GM19397 (cell line): ENCODE data around the gene RNPS1.
A peak's percentile ranks its signal among the peaks of the same experiment; 100 is the strongest.
"Not testable (repeated sequence)": the region's sequence is repeated elsewhere in the genome, so short reads cannot be mapped to it uniquely, and the experiment has no call there.

Experiments used
- ATAC-seq: cut with Tn5 transposase; IDR thresholded peaks from one replicate; pipeline ENCODE4 v1.9.1; 2021; ENCODE audit warnings: mild to moderate bottlenecking, moderate library complexity; ENCODE audit not compliant: unreplicated experiment

Gene RNPS1

DNA sequence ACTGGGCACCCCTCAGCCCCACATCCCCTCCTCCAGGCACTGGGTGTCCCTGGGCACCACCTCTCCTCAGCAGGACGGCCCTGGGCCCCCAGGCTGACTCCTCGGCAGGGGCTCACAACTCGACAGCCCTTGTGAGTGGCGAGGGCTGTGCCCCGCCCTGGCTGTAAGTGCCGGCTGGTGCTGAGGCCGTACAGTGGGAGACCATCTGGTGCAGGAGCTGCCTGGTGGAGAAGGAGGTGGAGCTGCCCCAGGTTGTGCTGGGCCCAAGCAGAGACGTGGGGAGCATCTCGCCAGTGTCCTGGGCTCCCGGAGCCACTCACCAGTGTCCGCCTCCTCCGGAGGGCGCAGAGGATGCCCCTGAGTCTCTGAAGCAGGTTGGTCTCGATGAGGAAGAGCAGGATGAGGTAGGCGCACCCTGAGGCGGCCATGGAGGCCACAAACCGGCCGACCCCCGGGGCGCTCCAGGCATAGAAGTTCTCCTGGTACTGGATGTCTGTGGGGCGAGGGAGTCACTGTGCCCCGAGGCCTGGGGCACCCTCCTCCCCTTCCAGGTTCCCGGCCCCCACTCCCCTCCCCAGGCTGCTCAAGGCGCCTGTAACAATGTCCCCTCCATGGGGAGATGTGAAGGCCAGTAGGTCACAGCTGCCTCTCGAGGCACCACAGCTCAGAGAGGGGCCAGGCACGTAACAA, 15.1 kb upstream of the RNPS1 start:
- ATAC-seq, result no peak

DNA sequence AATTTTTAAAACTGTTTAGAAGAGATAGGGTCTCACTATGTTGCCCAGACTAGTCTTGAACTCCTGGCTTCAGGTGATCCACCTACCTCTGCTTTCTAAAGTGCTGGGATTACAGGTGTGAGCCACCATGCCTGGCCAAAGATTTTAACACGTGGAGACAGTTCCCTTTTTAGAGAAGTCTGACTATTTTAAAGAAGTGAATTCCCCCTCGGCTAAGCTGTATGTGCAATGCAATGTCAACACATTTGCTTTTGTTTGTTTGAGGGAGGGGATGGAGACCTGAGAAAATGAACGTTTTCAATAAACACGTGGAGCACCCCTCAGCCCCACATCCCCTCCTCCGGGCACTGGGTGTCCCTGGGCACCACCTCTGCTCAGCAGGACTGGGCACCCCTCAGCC, 14.3 kb upstream of the RNPS1 start:
- no peak for ATAC-seq

DNA sequence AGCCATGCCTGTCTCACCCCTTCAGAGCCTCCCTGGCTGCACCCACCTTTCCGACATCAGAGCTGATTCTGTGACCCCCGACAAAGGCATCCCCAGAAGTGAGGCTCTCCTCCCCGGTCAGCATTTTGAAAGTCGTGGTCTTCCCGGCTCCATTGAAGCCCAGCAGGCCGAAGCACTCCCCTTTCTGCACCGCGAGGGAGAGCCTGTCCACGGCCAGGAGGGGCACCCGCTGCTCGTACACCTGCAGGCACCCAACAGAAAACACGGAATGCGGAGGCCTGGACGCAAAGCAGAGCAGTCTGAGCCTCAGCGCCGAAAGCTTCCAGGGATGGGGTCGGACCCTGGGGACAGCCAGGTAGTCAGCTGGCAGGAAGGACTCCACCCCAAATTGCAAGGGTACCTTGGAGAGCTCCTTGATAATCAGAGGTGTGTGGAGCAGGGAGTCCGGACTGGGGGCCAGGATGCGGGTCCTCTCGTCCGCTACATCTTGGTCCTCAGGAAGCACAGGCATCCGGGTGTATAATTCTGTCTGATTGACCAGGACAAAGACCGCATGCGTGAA, 13.1 kb upstream of the RNPS1 start:
- ATAC-seq, result no peak

DNA sequence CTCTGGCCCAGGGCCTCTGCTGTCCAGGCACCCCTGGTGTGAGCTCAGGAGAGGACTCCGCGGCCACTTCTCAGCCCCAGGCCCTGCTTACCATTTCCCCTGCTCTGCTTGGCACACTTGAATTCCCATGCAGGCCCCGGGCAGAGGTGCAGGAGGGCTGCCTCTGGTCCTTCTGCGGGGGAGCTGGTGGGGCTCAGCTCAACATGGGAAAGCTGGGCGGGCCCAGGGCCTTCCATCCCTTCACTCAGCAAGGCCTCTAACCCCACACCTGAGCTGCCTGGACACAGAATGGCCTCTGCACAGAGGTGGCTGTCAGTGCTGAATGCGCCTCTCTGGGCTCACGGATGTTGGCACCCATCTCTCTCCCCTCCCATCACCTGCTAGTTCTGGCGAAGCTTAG, 12.5 kb upstream of the RNPS1 start:
- no peak for ATAC-seq

DNA sequence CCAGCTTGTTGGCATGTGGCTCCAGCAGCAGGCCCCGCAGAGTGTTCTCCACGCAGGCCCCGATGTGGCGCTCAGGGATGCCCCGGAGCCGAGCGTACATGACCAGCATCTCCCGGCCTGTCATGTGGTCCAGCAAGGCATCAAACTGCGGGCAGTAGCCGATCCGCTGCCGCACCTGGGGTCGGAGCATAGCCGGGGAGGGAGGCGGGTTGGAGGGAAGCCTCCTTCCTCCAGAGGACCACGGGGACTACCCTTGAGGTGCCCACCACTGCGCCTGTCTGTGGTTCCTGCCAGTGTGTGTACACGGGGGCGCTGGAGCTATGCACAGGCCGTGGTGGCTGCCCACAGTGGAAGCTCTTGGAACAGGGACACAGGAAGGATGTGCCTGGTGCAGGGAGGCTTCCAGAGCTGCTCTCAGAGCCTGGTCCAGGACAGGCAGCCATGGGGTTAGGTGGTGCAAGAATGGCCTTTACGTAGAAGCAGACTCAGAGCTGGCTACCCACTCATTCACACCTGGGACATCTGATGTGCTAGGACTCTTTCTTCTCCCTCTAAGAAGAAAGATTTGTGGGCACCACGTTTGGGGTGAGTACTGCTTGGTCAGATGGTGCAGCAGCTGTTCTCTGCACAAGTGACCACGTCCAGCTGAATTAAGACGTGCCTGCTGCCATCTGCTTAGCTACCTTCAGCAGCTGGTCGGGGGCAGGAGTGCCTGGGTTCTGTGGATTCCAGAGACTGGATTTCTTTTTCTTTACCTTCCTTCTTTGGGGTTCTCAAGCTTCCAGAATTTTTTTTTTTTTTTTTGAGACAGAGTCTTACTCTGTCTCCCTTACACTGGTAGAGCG, 11.3 kb upstream of the RNPS1 start:
- ATAC-seq, result no peak

DNA sequence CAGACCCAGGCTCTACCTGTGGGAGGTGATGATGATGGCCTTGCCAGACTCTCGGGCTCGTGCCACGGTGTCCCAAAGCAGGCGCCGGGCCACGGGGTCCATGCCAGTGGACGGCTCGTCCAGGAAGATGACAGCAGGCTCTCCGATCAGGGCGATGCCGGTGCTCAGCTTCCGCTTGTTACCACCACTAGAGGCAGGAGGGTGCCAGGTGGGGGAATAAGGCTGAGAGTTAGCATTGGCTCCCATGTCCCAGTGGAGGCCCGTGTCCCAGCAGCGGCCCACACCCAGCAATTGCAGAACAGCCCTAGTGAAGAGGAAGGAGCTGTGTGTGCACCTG, 10.3 kb upstream of the RNPS1 start:
- no peak for ATAC-seq

DNA sequence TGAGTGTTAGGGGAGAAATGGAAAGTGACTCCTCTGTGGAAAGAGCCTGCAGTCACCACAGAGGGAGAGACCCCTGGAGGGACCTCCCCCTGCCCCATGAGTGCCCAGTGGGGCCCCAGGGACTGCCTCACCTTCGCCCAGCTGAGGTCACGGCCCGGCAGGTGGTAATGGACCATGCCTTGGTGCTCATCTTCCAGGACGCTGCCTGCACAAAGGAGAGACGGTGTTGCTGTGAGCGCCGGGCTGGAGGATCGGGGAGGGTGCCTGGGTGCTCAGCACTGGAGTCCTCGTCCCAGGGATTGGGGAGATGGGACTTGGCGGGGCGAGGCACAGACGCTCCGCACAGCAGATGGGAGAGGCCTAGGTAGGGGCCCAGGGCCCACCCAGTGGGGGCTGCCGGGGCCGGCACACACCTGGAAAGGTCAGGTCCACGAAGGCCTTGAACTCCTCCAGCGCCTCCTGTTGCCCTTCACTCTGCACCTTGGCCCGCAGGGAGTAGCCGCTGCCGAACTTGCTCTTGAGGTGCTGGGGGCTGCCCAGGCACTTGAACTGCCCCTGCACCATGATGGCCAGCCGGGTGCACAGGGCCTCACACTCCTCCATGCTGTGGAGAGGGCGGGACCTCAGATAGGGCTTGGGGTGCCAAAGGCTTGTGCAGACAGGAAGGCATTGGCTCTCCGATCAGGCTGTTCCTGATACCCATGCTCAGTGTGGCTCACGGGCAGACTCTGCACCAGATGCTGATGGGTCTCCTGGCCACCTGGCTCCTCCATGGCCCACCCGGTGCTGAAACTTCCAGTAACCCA, 9.7 kb upstream of the RNPS1 start:
- no peak for ATAC-seq

DNA sequence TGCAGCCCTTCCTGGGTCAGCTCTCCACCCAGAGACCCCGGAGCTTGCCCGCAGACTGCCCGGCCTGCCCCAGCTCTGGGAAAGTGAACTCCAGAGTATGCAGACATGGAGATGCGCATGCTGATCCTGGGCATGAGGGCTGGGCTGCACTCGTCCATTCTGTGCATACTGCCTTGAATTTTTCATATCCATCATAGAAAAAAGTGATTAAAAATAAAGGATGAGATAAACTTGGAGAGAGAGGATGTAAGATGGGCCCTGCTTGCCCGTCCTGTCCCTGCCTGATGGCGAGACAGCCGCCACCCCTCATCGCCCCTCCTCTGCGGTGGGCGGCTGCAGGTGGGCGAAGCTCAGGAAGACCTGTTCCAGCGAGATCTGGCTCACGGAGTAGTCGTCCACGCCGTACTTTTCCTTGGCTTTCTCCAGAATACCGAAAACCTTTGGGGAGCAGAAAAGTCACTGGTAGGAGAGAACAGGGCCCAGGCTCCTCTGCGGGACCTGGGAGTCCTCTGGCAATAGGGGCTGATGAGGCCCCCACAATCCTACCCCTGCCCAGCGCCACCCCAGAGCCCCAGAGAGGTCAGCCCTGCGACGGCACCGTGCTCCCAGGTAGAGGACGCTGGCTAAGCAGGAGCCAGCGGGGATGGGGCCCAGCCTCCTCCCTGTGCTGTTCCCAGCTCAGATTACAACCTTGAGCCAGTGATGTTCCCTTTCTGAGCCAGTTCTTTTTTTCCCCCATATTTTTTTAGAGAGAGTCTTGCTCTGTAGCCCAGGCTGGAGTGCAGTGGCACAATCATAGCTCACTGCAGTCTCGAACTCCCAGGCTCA, 8.7 kb upstream of the RNPS1 start:
- no peak for ATAC-seq

DNA sequence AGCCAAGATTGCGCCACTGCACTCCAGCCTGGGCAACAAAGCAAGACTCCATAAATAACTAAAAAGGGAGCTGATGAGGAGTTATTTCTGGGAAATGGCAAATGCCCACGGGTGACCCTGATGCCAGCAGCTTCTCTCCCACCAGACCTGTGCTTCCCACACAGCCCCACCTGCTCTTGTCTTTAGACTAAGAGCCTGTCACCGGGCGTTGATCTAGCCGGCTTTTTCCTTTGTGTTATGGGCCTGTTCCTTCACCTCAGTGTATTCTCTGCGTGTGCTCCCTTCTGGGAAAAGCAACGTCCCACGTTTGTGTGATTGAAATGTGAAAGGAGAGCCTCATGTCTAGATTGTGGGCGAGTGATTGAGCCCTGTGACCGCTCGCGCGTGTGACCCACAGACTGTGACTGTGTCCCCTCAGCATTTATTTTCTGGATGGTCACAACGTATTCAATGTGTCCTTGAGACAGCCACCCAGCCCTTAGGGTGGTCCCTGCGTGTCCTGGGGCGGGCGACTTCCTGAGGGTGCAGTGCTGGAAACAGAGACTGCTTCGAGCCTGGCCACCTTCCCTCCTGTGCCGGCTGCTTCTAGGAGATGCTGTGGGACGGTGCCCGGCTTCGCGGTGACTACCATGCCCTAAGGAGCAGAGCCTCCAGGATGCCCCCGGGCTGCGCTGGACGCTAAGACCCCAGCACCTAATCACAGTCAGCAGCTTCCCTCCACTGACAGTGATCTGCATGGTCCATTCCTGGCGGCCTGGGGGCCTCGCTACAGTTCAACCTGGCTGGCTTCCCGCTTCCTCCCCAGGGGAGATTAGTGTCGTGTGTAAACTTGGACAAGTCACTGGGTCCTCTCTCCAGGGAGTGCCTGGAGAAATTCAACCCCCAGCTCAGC, 7.8 kb upstream of the RNPS1 start:
- no peak for ATAC-seq

DNA sequence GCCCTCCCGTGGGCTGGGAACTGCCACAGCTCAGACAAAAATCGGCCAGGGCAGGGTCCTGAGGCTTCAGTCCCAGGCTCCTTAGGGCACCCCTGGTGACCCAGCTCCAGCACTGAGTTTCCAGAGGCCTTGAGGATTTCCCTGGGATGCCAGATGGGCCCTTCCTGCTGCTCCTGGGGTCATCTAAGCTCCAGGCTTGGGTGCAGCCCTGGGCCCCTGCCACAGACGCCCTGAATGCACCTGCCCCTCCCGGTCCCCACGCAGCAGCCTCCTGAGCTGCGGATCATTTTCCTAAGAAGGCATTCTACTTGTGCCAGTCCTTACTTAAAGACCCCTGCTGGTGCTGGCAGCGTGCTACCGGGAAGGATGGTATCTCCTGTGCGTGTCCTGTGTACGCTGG, 6.0 kb upstream of the RNPS1 start:
- ATAC-seq, result no peak

DNA sequence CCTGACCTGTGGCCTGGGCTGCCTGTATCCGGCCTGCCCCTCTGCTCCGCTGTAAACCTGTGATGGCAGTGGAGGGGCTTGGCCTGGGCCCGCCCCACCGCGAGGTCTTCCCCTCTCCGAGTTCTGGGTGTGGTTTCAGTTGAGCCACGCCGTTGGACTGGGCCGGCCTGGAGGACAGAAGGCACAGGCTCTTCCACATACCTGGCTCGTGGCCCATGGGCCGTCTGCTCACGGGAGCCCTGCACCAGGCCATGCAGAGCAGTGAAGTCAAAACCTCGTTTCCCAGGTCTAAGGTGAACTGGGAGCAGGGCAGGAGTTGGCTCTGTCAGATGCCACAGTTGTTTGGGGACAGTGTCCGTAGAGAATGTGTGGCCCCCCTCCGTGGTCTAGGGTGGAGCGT, 5.6 kb upstream of the RNPS1 start:
- ATAC-seq, result no peak

DNA sequence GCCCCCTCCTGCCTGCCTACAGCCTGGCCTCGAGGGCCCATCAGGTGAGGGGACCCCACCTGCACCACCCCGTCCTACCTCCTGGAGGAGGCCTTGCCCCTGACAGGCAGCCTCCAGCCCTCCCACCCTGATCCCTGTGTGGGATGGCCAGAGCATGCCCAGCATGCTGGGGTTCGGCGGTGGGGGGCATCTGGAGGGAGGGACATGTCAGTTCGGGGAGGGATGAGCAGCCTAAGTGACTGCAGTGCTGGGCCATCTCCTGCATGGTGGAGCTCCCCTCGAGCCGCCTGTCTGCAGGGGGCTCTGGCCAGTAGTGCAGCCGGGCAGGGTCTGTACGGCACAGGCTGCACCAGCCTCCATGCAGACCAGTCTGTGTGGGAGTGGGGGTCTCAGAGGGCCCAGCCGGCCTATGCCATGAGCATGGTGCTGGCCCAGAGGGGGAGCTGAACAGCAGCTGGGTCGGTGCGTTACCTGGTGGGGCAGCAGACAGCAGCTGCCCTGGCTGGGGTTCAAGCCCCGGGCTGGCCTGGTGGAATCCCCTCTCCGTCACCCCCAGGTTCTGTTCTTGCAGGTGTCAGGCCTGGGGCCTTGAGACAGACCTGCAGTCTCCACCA, 4.0 kb upstream of the RNPS1 start:
- ATAC-seq, result no peak

DNA sequence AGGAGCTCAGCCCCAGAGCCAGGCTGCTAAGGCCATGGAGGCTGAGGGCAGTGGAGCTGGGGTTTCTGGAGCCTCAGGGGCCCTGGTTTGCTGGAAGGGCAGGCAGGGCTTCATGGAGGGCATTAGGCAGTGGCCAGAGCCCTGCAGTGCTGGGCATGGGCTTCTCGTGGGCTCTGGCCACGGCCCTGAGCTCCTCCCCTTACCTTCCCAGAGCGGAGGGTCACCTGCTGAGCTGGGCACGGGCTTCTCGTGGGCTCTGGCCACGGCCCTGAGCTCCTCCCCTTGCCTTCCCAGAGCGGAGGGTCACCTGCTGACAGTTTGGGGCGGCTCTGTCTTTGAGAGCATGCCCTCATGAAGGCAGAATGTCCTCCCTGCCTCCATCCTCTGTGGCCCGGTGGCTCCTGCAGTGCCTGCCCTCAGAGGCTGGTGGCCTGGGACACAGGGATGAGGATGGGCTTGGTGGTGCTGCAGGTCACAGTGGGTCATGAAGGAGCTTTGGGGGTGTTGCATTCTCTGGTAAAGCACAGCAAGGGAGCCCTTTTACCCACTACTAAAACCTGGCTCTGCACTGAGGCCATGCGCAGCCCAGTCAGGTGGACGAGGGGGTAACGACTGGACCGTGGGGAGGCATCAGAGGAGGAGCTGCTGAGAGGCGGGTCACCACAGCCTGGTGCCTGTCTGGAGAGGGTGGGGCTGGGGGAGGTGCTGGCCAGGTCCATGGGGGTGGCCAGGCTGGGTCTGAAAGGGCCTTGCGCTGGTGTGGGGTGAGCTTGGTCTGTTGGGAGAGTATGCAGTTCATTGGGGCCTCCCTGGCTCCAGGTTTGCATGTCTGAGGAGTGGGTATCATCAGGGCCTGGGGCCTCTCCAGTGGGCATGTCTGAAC, 2.9 kb upstream of the RNPS1 start:
- no peak for ATAC-seq

DNA sequence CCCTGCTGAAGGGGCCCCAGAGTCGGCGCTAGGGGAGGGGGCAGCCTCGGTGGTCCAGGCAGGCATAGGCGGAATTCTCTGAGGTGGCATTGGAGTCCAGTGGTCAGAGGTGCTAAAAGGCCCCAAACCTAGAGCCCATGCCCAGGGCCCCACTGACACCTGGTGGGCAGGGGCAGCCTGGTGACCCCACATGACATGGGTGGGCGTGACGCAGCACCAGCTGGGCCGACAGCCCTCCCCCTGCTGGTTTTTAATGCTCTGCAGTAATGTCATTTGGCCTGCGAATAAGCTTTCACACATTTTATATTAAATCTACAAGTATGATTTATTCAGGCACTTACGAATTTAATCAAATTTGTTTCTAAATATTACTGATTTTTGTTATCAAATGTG, 2.1 kb upstream of the RNPS1 start:
- no peak for ATAC-seq

DNA sequence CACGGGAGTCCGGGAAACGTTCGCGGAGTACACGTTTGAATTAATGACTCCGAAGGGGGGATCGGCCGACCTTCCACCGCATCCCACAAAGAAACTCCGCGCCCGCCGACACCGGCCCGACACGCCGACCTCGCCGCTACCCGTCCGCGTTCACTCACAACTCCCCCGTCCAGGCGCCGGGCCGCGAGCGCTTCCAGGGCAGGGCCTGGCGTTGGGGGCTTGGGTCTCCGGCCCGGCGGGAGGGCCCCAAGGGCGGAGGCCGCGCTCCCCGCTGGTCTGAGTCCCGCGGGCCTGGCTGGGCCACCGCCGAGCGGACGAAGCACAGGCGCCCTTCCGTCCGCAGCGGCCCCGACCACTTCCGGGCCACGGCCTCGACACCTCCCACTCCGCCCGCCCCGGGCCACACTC, 417 bp downstream of the RNPS1 start:
- peak; percentile 54 for ATAC-seq

DNA sequence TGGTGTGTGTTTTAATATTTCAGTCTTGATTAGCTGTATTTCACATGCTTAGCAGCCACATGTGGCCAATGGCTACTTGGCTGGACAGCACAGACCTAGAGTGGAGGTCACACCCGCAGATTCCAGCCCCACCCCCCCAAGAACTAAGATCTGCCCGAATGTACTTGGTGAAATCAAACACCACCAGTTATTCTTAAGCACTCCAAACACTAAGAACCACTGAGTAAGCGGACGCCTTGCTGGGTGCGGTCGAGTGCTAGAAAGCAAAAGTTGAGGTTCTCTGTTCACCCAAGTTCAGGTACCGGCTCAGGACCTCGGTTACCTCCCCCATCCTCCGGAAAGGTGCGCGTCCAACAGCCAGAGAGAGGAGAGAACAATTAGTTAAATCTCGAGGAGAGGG, 1.0 kb downstream of the RNPS1 start:
- not testable (repeated sequence) for ATAC-seq

DNA sequence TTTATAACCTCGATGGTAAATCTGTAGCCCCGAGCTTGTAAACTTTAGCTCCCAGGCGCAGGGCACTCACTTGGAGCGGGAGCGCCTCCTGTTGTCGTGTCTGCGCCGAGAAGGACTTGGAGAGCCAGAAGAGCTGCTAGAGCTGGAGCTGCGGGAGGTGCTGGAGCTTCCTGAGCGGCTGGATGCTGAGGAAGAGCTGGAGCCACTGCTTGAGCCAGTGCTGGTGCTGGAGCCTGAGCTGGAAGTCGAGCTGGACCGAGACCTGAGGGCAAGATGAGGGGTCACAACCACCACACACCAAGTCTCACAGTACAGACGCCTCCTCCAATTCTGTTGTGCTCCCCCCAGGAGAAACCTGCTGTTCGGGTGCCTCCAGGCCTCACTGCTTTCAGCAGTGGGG, 4.9 kb downstream of the RNPS1 start:
- ATAC-seq, result not testable (repeated sequence)

DNA sequence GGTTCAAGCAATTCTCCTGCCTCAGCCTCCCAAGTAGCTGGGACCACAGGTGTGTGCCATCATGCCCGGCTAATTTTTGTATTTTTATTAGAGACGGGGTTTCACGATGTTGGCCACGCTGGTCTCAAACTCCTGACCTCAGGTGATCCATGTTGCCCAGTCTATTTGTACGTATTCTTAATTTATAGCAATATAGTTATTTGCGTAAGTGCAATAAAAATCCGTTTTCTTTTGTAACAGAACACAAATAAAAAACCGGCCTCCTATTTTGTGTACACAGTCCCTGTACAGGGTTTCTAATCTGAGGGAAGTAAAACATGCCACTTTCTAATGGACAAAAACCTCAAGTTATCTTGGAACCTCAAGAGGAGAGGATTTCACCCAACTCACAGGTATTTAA, 7.7 kb downstream of the RNPS1 start:
- no peak for ATAC-seq
